GM10847 (cell line): Measurements from ENCODE around the gene FERMT3.

Experiments used
- POLR2A ChIP-seq: IDR thresholded peaks from 2 replicates; pipeline ENCODE4 v1.6.1; 2011; ENCODE audit not compliant: insufficient read length; ENCODE audit errors: extremely low read depth

The FERMT3 gene

GRCh38 chr11:64181506-64182411 lies 24.8 kb upstream of the FERMT3 start:
- peak; percentile 23 for TF ChIP-seq POLR2A

GRCh38 chr11:64183890-64184289 lies 22.6 kb upstream of the FERMT3 start:
- no peak for TF ChIP-seq POLR2A

- peak; percentile 95 for TF ChIP-seq POLR2A
Observed at GRCh38 chr11:64185175-64185692, 21.3 kb upstream of the FERMT3 start.

GRCh38 chr11:64185693-64186491 lies 20.6 kb upstream of the FERMT3 start, which contains the start of gene STIP1:
Gene STIP1 (plus strand): TSS chr11:64186171. CDS start chr11:64186262, 91 bp downstream.
- peak; percentile 77 for TF ChIP-seq POLR2A

- TF ChIP-seq POLR2A: no peak
Observed at GRCh38 chr11:64186492-64187165, 19.9 kb upstream of the FERMT3 start.

- TF ChIP-seq POLR2A: no peak
Observed at GRCh38 chr11:64192434-64192833, 14.1 kb upstream of the FERMT3 start.

- TF ChIP-seq POLR2A: no peak
Observed at GRCh38 chr11:64196626-64197025, 9.9 kb upstream of the FERMT3 start.

GRCh38 chr11:64198511-64198910 lies 8.0 kb upstream of the FERMT3 start:
- TF ChIP-seq POLR2A: no peak

- no peak for TF ChIP-seq POLR2A
Observed at GRCh38 chr11:64201543-64201942, 5.0 kb upstream of the FERMT3 start.

- TF ChIP-seq POLR2A: no peak
Observed at GRCh38 chr11:64202992-64203391, 3.5 kb upstream of the FERMT3 start.

- no peak for TF ChIP-seq POLR2A
Observed at GRCh38 chr11:64203421-64204079, 3.0 kb upstream of the FERMT3 start.

- TF ChIP-seq POLR2A: no peak
Observed at GRCh38 chr11:64204080-64204440, 2.5 kb upstream of the FERMT3 start.

- TF ChIP-seq POLR2A: no peak
Observed at GRCh38 chr11:64204464-64204989, 2.0 kb upstream of the FERMT3 start.

GRCh38 chr11:64207256-64208085 lies 950 bp downstream of the FERMT3 start:
- peak; percentile 64 for TF ChIP-seq POLR2A
